H9 (cell line): ENCODE results near the gene TBXA2R. TPM values are rescaled to one million over a fixed set of nuclear protein-coding genes. Genes with fewer than 3 reads are reported as not detected.

Experiments used
- DNase-seq: peaks from one replicate; pipeline ENCODE4 v3.0.0-alpha.2; 2017
- H2AFZ ChIP-seq: one replicate; pipeline ENCODE4 v1.6.1; 2013; ENCODE audit warnings: mild to moderate bottlenecking, low read length, control low read depth, moderate library complexity
- H2AK5ac ChIP-seq: 2 replicates; pipeline ENCODE4 v1.6.1; 2013; ENCODE audit warnings: low read length, control low read depth, mixed read lengths; ENCODE audit not compliant: insufficient read length
- H2BK120ac ChIP-seq: one replicate; pipeline ENCODE4 v1.6.1; 2013; ENCODE audit warnings: low read depth, mild to moderate bottlenecking, low read length, control low read depth, inconsistent platforms; ENCODE audit not compliant: poor library complexity, severe bottlenecking
- H2BK12ac ChIP-seq: 2 replicates; pipeline ENCODE4 v1.6.1; 2013; ENCODE audit warnings: low read length, control low read depth, mixed read lengths, low read depth; ENCODE audit not compliant: insufficient read length
- H2BK15ac ChIP-seq: 2 replicates; pipeline ENCODE4 v1.6.1; 2013; ENCODE audit warnings: low read depth, low read length, control low read depth
- H2BK20ac ChIP-seq: one replicate; pipeline ENCODE4 v1.6.1; 2013; ENCODE audit warnings: low read depth, mild to moderate bottlenecking, low read length, control low read depth, inconsistent platforms; ENCODE audit not compliant: poor library complexity, severe bottlenecking
- H2BK5ac ChIP-seq: 2 replicates; pipeline ENCODE4 v1.6.1; 2013; ENCODE audit warnings: low read length, control low read depth, mixed read lengths; ENCODE audit not compliant: insufficient read length
- H3K14ac ChIP-seq: 2 replicates; pipeline ENCODE4 v1.6.1; 2013; ENCODE audit warnings: low read length, control low read depth; ENCODE audit not compliant: insufficient read depth
- H3K18ac ChIP-seq: 2 replicates; pipeline ENCODE4 v1.6.1; 2013; ENCODE audit warnings: low read depth, mild to moderate bottlenecking, mixed read lengths, low read length, control low read depth; ENCODE audit not compliant: insufficient read length
- H3K23ac ChIP-seq: 2 replicates; pipeline ENCODE4 v1.6.1; 2013; ENCODE audit warnings: low read length, control low read depth, mixed read lengths, low read depth; ENCODE audit not compliant: insufficient read length
- H3K23me2 ChIP-seq: 2 replicates; pipeline ENCODE4 v1.6.1; 2013; ENCODE audit warnings: low read depth, mild to moderate bottlenecking, mixed read lengths, low read length, control low read depth; ENCODE audit not compliant: insufficient read length, poor library complexity, severe bottlenecking
- H3K27ac ChIP-seq: 2 replicates; pipeline ENCODE4 v1.5.1; 2013; ENCODE audit warnings: low read length, control low read depth, mixed read lengths, low read depth; ENCODE audit not compliant: insufficient read length
- H3K27me3 ChIP-seq: 2 replicates; pipeline ENCODE4 v1.6.1; 2013; ENCODE audit warnings: low read length, control low read depth, inconsistent platforms; ENCODE audit not compliant: insufficient read depth
- H3K4ac ChIP-seq: 2 replicates; pipeline ENCODE4 v1.6.1; 2013; ENCODE audit warnings: low read depth, mild to moderate bottlenecking, control low read depth, inconsistent platforms, low read length, moderate library complexity
- H3K4me1 ChIP-seq: 2 replicates; pipeline ENCODE4 v1.6.1; 2013; ENCODE audit warnings: low read length, control low read depth, inconsistent platforms; ENCODE audit not compliant: insufficient read depth
- H3K4me2 ChIP-seq: 2 replicates; pipeline ENCODE4 v1.6.1; 2013; ENCODE audit warnings: low read length, control low read depth, mixed read lengths; ENCODE audit not compliant: insufficient read length, insufficient read depth
- H3K56ac ChIP-seq: 2 replicates; pipeline ENCODE4 v1.6.1; 2013; ENCODE audit warnings: low read depth, mild to moderate bottlenecking, mixed read lengths, low read length, control low read depth; ENCODE audit not compliant: insufficient read length
- H3K79me1 ChIP-seq: 2 replicates; pipeline ENCODE4 v1.6.1; 2013; ENCODE audit warnings: low read depth, mild to moderate bottlenecking, moderate library complexity, low read length, control low read depth, inconsistent platforms; ENCODE audit not compliant: insufficient read depth, poor library complexity, severe bottlenecking
- H3K79me2 ChIP-seq: 2 replicates; pipeline ENCODE4 v1.6.1; 2013; ENCODE audit warnings: low read length, control low read depth, inconsistent platforms; ENCODE audit not compliant: insufficient read depth
- H3K9ac ChIP-seq: 2 replicates; pipeline ENCODE4 v1.6.1; 2013; ENCODE audit warnings: low read length, control low read depth, mixed read lengths; ENCODE audit not compliant: insufficient read length; ENCODE audit errors: extremely low read depth
- H3K9me3 ChIP-seq: one replicate; pipeline ENCODE4 v1.6.1; 2013; ENCODE audit warnings: low read depth, low read length, inconsistent platforms; ENCODE audit not compliant: control insufficient read depth
- H3T11ph ChIP-seq: one replicate; pipeline ENCODE4 v1.6.1; 2013; ENCODE audit warnings: mild to moderate bottlenecking, low read length, control low read depth, inconsistent platforms
- H4K20me1 ChIP-seq: one replicate; pipeline ENCODE4 v1.6.1; 2013; ENCODE audit not compliant: control insufficient read depth, insufficient read length, insufficient read depth
- H4K5ac ChIP-seq: 2 replicates; pipeline ENCODE4 v1.6.1; 2013; ENCODE audit warnings: low read depth, mild to moderate bottlenecking, mixed read lengths, low read length, control low read depth; ENCODE audit not compliant: insufficient read length
- H4K8ac ChIP-seq: replicated peaks from 2 replicates; pipeline ENCODE4 v1.6.1; 2013; ENCODE audit warnings: low read length, control low read depth, mixed read lengths, low read depth; ENCODE audit not compliant: insufficient read length
- H4K91ac ChIP-seq: 2 replicates; pipeline ENCODE4 v1.6.1; 2013; ENCODE audit warnings: low read depth, mild to moderate bottlenecking, moderate library complexity, mixed read lengths, low read length, control low read depth; ENCODE audit not compliant: insufficient read length
- H3K27ac Mint-ChIP-seq, 3 experiments: 2 replicates in 2 of 3; 3 replicates in 1 of 3; pipeline ENCODE4 v1.8.0; 2020 to 2021; ENCODE audit warnings: mixed read lengths in 3 of 3, mild to moderate bottlenecking in 1 of 3, moderate library complexity in 1 of 3
- H3K27me3 Mint-ChIP-seq: 2 replicates; pipeline ENCODE4 v1.8.0; 2021; ENCODE audit warnings: low read depth, mild to moderate bottlenecking, moderate library complexity, mixed read lengths
- H3K36me3 Mint-ChIP-seq, 3 experiments: 2 replicates in 2 of 3; 3 replicates in 1 of 3; pipeline ENCODE4 v1.8.0; 2020 to 2021; ENCODE audit warnings: low read depth in 3 of 3, mixed read lengths in 3 of 3; ENCODE audit not compliant: insufficient read depth in 1 of 3
- H3K4me1 Mint-ChIP-seq, 2 experiments: 2 replicates each; pipeline ENCODE4 v1.8.0; 2020; ENCODE audit warnings: mixed read lengths in 2 of 2
- H3K4me3 Mint-ChIP-seq, 2 experiments: 2 replicates in 1 of 2; 3 replicates in 1 of 2; pipeline ENCODE4 v1.8.0; 2020 to 2021; ENCODE audit warnings: mild to moderate bottlenecking in 2 of 2, mixed read lengths in 2 of 2, moderate library complexity in 1 of 2
- H3K9me3 Mint-ChIP-seq, 2 experiments: 2 replicates in 1 of 2; 3 replicates in 1 of 2; pipeline ENCODE4 v1.8.0; 2020; ENCODE audit warnings: mild to moderate bottlenecking in 2 of 2, mixed read lengths in 2 of 2, moderate library complexity in 1 of 2
- WGBS: extraction: QIAGEN DNeasy Blood & Tissue Kit; methylation state at CpG from one replicate; pipeline ENCODE4 v1.1.7; 2013; ENCODE audit warnings: missing lambda C conversion rate, low lambda C conversion rate, mixed read lengths; ENCODE audit not compliant: insufficient read length; ENCODE audit errors: extremely low coverage; 5-methylcytosine and 5-hydroxymethylcytosine counted together
- total RNA-seq: library from RNA; stranded (reverse); gene quantifications from 2 replicates; pipeline ENCODE4 v1.2.1, GENCODE V29; 2021
- TF ChIP-seq, protein P1 (sequence below): fragments of 200-600 bp; sonication (generic); conservative IDR thresholded peaks from 3 replicates; pipeline ENCODE4 v1.8.0; 2021; ENCODE audit warnings: antibody characterized with exemption, mild to moderate bottlenecking

TBXA2R gene
- total RNA-seq, 1 experiment from 2014 or later, result 0.63 TPM

DNA sequence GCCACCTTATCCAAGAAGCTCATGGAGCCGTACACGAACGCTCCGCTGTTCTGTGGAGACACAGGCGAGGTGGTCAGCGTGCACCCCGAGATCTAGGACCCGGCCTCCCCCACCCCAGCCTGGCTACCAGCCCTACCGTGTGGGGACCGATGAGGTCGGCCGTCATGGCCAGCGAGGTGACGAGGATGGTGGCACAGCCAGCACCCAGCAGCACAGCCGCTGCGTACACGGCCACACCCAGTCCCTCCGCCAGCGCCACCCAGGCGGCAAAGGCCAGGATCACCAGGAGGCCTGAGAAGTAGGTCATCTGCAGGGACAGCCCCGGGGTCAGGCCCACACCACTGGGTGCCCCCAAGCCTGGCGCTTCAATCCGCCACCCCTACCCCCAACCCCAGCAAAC lies 60.6 kb downstream of the TBXA2R start:
- H4K91ac ChIP-seq, result no peak overlapping the region
- no peak overlapping the region for H2BK15ac ChIP-seq
- no peak overlapping the region for H2BK20ac ChIP-seq
- no peaks in the 10 kb centered on the region for H3K79me2 ChIP-seq
- no peak for DNase-seq
- H3K4me1 Mint-ChIP-seq, result peaks cover 2 to 3% of the 10 kb centered on the region in 2 experiments; a peak in 1 of 4 replicates
- no peak overlapping the region for H2BK120ac ChIP-seq
- no peak overlapping the region for H3K27ac ChIP-seq
- no CpG with 5 or more reads among the region's 23 CpGs for WGBS
- no peaks in the 10 kb centered on the region for H3K4me1 ChIP-seq
- H3K27me3 ChIP-seq, result no peaks in the 10 kb centered on the region
- H3K36me3 Mint-ChIP-seq, result peaks cover 4 to 13% (median 12%) of the 10 kb centered on the region in 3 experiments; a peak in 6 of 7 replicates
- no peak overlapping the region for H3K4me2 ChIP-seq
- H3K9ac ChIP-seq, result no peak overlapping the region
- H2BK5ac ChIP-seq, result no peak overlapping the region
- no peak overlapping the region for H3K27ac Mint-ChIP-seq
- TF ChIP-seq, protein P1, sequence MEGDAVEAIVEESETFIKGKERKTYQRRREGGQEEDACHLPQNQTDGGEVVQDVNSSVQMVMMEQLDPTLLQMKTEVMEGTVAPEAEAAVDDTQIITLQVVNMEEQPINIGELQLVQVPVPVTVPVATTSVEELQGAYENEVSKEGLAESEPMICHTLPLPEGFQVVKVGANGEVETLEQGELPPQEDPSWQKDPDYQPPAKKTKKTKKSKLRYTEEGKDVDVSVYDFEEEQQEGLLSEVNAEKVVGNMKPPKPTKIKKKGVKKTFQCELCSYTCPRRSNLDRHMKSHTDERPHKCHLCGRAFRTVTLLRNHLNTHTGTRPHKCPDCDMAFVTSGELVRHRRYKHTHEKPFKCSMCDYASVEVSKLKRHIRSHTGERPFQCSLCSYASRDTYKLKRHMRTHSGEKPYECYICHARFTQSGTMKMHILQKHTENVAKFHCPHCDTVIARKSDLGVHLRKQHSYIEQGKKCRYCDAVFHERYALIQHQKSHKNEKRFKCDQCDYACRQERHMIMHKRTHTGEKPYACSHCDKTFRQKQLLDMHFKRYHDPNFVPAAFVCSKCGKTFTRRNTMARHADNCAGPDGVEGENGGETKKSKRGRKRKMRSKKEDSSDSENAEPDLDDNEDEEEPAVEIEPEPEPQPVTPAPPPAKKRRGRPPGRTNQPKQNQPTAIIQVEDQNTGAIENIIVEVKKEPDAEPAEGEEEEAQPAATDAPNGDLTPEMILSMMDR, result no peak
- no peak overlapping the region for H3K18ac ChIP-seq
- H3K14ac ChIP-seq, result no peak overlapping the region
- H3K4me3 Mint-ChIP-seq, result no peak overlapping the region
- H4K20me1 ChIP-seq, result no peaks in the 10 kb centered on the region
- H4K5ac ChIP-seq, result no peak overlapping the region
- no peaks in the 10 kb centered on the region for H3K9me3 Mint-ChIP-seq
- H2AFZ ChIP-seq, result no peak overlapping the region
- no peaks in the 10 kb centered on the region for H3K9me3 ChIP-seq
- H2AK5ac ChIP-seq, result no peak overlapping the region
- H2BK12ac ChIP-seq, result no peak overlapping the region
- no peak overlapping the region for H4K8ac ChIP-seq
- H3T11ph ChIP-seq, result no peak overlapping the region
- no peak overlapping the region for H3K23ac ChIP-seq
- H3K56ac ChIP-seq, result no peak overlapping the region
- no peaks in the 10 kb centered on the region for H3K79me1 ChIP-seq
- H3K4ac ChIP-seq, result no peak overlapping the region
- H3K27me3 Mint-ChIP-seq, result no peaks in the 10 kb centered on the region
- H3K23me2 ChIP-seq, result no peaks in the 10 kb centered on the region
